Skeletal muscle cell (primary cell): ENCODE measurements around the gene MGAT5.

ENCODE experiments used
- DNase-seq: peaks from one replicate; pipeline ENCODE4 v3.0.0-alpha.2; 2010; ENCODE audit warnings: low read depth
- H3K4me3 ChIP-seq: 2 replicates; pipeline ENCODE4 v1.5.1; 2011; ENCODE audit warnings: low read depth, mild to moderate bottlenecking, control low read depth, low read length, moderate library complexity

MGAT5 gene, protein sequence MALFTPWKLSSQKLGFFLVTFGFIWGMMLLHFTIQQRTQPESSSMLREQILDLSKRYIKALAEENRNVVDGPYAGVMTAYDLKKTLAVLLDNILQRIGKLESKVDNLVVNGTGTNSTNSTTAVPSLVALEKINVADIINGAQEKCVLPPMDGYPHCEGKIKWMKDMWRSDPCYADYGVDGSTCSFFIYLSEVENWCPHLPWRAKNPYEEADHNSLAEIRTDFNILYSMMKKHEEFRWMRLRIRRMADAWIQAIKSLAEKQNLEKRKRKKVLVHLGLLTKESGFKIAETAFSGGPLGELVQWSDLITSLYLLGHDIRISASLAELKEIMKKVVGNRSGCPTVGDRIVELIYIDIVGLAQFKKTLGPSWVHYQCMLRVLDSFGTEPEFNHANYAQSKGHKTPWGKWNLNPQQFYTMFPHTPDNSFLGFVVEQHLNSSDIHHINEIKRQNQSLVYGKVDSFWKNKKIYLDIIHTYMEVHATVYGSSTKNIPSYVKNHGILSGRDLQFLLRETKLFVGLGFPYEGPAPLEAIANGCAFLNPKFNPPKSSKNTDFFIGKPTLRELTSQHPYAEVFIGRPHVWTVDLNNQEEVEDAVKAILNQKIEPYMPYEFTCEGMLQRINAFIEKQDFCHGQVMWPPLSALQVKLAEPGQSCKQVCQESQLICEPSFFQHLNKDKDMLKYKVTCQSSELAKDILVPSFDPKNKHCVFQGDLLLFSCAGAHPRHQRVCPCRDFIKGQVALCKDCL

DNA sequence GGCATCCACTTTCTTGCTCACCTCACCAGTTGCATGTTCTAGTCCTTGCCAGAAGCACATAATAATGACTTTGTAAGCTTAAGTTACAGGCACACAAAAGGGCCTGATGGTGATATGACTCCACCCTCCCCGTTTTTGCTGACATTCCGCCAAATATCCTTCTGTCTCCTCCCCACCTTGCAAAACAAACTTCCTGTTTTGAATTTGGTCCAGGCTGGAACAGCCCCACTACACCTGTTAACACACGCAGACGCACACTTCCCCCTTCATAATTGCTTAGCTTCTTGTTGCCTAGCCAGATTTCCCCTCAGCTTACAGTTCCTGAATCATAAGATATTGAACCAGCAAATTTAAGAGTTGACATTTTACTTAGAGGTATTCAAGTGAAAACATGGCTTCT is at the start of gene MGAT5:
Gene MGAT5 (plus strand): TSS at position 269 of the 400 bp plus-strand sequence. CDS start 332 bp downstream, outside the sequence.
- DNase-seq = no peak
- H3K4me3 ChIP-seq = no peak within 1 kb of the TSS

DNA sequence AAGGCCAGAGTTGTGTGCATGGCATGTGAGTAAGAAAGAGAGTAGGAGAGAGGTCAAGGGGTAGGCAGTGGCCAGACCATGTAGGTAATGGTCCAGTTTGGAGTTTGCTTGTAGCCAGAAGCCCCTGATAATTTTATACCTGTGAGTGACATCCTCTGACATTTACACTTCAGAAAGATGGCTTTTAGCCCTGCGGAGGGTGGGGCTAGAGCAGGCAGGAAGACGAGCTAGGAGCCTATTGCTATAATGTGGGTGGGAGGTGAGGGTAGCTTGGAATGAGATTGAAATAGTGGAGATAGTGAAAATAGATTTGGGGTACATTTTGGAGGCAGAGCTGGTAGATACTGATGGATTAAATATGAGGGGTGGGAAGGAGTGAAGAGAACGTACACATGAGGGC is 48.8 kb upstream of the MGAT5 start:
- no peak overlapping the region for H3K4me3 ChIP-seq
- no peak for DNase-seq

GRCh38 chr2:134206031-134206430 is 47.8 kb upstream of the MGAT5 start:
- no peak for DNase-seq

GRCh38 chr2:134206573-134206972 is 47.3 kb upstream of the MGAT5 start:
- DNase-seq = no peak

More at GRCh38 chr2:134206031-134206430, 47.8 kb upstream of the MGAT5 start:
- no peak overlapping the region for H3K4me3 ChIP-seq

DNA sequence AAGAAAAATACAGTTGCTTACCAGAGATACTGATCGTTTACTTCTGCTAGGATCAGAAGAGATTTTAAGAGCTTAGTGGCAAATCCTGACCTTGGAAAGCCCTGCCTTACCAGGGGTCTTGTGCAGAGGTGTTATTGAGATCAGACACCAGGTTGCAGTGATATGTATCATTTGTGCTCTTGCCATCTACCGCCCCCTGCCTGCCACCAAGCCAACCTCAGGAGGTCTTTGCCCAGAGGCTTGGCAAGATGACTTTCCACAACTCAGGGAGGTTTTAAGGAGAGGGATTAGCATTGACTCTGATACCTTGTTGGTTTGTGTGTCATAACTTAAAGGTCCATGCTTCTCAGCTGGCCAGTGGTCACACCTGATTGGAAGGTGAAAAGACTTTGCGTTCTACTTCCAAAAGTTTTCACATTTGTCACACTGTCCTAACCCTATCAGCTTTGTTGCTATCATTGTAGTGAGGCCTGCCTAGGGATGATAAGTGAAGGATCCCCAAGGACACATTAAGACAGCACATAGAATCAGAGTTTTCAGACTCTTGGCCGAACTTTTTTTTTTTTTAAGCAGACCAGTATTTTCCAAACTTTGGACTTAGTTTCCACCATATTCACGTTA is 46.2 kb upstream of the MGAT5 start:
- H3K4me3 ChIP-seq = no peak overlapping the region
- DNase-seq = no peak

More at GRCh38 chr2:134206573-134206972, 47.3 kb upstream of the MGAT5 start:
- no peak overlapping the region for H3K4me3 ChIP-seq

- no peak for DNase-seq
- H3K4me3 ChIP-seq = no peak overlapping the region
Observed at GRCh38 chr2:134208825-134209224, 45.0 kb upstream of the MGAT5 start.

DNA sequence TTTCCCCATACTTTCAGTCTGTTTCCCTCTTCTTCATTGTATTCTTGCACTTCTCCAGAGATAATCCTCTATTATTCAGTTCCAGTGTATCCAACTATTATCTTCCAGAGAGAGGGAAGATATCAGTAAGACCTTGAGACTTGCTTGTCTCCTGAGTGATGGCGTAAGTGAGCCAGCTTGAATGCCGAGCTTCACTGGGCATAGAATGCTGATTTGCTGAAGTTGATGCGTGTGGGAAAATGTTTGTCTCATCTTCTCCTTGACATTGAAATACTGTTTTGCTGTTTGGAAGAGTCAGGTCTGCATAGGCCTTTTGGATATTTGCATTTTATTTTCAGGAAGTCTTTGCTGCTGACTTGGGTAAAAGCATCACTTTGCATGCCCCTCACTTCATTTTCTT is 41.1 kb upstream of the MGAT5 start:
- no peak overlapping the region for H3K4me3 ChIP-seq
- no peak for DNase-seq

GRCh38 chr2:134216152-134216829 is 37.6 kb upstream of the MGAT5 start:
- DNase-seq = no peak
- no peak overlapping the region for H3K4me3 ChIP-seq

- no peak for DNase-seq
- no peak overlapping the region for H3K4me3 ChIP-seq
Observed at GRCh38 chr2:134217351-134217750, 36.5 kb upstream of the MGAT5 start.

- DNase-seq = peak; percentile 16
- H3K4me3 ChIP-seq = no peak overlapping the region
Observed at GRCh38 chr2:134217924-134218323, 35.9 kb upstream of the MGAT5 start.

GRCh38 chr2:134218414-134218813 is 35.5 kb upstream of the MGAT5 start:
- no peak for DNase-seq
- no peak overlapping the region for H3K4me3 ChIP-seq

DNA sequence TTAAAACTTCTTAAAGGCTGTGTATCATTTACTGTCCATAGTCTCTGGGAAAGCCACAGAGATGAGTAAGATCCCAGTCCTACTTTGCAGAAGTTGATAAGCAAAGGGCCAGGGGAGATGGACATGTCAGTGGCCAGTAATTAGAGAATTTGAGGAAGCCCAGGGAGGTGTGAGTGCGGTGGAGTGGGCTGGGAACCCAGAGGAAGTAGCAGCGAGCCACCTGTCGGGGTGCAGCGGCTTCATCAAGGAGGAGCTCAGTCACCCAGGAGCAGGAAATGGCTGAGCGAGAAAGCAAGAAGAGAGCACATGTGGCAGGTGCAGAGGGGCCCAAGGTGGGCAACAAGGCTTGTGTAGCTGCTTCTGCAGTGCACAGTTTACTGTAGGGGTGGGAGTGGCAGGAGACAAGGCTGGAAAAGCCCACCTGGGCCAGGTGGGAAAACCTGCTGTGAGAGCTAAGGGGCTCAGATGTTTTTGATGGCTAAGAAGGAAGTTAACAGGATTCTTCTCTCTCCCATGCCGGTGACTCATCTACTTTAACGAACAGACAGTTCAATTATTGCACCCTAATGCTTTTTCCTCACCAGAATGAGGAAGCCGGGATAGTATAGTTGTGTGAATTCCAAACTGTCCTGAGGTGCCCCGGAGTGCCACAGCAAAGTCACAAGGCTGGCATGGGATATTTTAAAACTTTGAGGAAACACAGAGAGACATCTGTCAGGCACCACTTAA is 34.8 kb upstream of the MGAT5 start:
- no peak overlapping the region for H3K4me3 ChIP-seq
- DNase-seq = no peak

DNA sequence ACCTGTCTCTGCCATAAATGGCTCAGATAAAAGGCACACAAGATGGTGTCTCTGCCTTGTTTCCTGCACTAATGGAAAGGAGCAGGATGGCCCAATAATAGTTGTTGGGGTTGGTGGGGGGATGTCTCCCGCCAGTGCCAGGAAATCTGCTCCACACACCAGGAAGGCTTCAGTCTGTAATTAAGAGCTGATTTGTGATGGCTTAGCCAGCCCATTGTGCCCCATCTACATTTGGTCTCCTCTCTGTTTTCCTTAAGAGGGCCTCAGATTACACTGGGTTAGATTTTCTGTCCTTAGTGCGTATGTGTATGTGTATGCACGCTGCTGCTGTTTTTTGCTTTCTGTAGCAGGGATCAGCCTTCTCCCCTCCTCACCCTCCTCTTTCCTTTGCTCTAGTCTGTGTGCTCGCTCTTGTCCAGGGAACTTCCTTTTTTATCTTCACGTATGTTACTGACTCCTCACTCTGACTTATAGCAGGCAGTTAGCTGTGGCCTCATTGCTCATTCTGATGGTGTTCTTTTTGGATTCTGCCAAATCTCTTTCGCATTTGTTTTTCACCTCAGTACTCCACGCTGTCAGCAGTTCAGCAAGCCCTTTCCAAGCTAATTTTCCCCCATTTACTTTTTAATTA is 33.4 kb upstream of the MGAT5 start:
- H3K4me3 ChIP-seq = no peak overlapping the region
- DNase-seq = no peak

DNA sequence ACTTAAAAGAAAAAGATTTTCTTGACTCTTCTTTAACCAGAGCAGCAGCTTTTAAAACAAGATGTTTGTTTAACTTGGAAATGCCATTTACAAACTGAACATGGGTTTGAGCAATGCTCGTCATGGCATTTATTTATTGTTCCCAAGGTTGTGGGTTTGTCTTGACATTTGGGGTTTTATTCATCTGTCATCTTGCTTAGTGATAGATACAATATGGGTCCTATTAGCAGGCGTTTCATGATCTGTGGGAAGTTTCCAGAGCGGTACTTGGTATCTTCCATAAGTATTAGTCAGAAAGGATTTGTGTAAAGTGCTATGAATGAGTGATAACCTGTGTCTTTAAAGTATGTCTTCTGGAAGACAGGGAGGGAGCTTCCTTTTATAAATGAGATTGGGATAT is 29.9 kb upstream of the MGAT5 start:
- H3K4me3 ChIP-seq = no peak overlapping the region
- DNase-seq = no peak

DNA sequence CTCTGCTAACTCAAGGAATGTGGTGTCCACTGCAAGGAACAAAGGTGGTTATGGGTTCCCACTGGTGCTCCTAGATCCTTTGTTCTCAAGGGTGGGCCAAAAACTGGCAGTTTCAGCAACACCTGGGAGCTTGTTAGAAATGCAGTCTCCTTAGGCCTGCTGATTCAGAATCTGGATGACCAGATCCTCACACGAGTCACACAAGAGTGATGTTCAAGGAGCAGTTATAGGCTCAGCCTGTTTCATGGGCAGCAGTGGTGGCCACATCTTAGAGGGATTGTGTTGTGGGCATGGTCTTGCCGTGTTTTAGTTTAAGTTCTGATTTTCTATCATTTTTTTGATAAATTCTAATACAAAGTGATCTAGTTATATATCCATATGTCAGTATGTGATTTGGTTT is 28.7 kb upstream of the MGAT5 start:
- H3K4me3 ChIP-seq = no peak overlapping the region
- no peak for DNase-seq

GRCh38 chr2:134225841-134226240 is 28.0 kb upstream of the MGAT5 start:
- H3K4me3 ChIP-seq = no peak overlapping the region
- DNase-seq = no peak

GRCh38 chr2:134226601-134227000 is 27.3 kb upstream of the MGAT5 start:
- DNase-seq = no peak
- H3K4me3 ChIP-seq = no peak overlapping the region

DNA sequence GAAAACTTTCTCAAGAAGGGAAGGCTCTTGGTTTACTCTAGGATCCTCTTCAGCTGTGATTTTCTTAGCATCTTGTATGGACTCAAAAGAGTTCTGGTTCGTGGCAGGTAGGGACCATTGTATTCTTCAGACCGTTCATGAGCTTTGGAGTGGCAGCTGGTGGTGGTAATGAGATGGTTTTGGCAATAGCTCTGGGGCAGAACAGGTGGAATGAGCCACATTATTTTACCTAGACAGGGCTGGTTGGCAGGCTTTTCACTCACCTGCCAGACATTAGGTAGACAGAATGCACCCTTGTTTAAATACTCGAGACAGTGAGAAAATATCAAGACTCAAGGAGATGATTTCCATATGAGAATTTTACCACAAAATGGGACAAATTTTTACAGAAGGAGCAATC is 26.2 kb upstream of the MGAT5 start:
- DNase-seq = no peak
- H3K4me3 ChIP-seq = no peak overlapping the region

DNA sequence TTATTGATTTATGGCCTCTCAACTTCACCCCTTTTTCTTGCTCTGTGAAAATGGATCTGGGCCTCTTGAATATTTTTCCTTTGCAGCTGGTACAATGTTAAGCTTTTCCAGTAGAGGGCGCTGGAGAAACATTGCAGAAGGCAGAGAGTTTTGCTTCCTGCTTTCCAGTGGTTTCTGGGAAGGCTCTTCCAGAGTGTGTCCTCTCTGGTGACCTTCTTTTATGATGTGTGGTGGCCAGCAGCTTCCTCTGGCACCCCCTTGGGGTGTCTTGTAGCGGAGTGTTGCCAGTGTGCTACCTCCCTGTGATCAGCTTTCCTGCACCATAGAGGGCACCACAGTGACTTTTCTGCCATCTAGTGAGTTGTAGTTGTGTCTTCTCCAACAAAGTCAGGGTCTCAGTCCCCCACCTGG is 25.4 kb upstream of the MGAT5 start:
- H3K4me3 ChIP-seq = no peak overlapping the region
- DNase-seq = no peak
